LHCN-M2 (cell line): ENCODE results near the gene CCL1. TPM values are rescaled to one million over a fixed set of nuclear protein-coding genes. Genes with fewer than 3 reads are reported as not detected.
"Not testable (repeated sequence)": the region's sequence is repeated elsewhere in the genome, so short reads cannot be mapped to it uniquely, and the experiment has no call there.

Source experiments
- DNase-seq: peaks from one replicate; pipeline ENCODE4 v3.0.0-alpha.2; 2012; ENCODE audit warnings: low read depth
- total RNA-seq: library from RNA; depleted of rRNA; stranded (reverse); fragments of >200 nt; gene quantifications from 2 replicates; pipeline ENCODE4 v1.2.3, GENCODE V29; 2014

CCL1 gene
- total RNA-seq, 1 experiment from 2014 or later = not detected

- DNase-seq = no peak
These were observed 2.3 kb downstream of the CCL1 start for GRCh38 chr17:34360601-34361270.

GRCh38 chr17:34358631-34359030 lies 4.4 kb downstream of the CCL1 start:
- no peak for DNase-seq

GRCh38 chr17:34357398-34357797 lies 5.6 kb downstream of the CCL1 start:
- no peak for DNase-seq

DNA sequence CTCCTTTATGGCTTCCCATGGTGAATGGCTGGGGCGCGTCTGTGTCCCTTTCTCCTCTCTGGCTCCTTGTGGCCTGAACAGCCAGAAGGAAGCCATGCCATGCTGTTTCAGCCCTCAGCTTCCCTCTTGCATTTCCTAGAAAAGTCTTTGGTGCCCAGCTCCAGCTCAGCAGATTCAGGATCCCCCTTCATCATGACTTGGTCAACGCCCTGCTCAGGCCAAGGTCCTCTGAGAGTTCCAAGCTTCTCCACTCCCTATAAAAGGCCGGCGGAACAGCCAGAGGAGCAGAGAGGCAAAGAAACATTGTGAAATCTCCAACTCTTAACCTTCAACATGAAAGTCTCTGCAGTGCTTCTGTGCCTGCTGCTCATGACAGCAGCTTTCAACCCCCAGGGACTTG lies 6.8 kb downstream of the CCL1 start, which contains the start of gene CCL13:
Gene CCL13 (plus strand): TSS at position 287 of the 400 bp plus-strand sequence. CDS start 47 bp downstream, at position 334.
- DNase-seq = no peak

- no peak for DNase-seq
These were observed 8.4 kb downstream of the CCL1 start for GRCh38 chr17:34354637-34355036.

DNA sequence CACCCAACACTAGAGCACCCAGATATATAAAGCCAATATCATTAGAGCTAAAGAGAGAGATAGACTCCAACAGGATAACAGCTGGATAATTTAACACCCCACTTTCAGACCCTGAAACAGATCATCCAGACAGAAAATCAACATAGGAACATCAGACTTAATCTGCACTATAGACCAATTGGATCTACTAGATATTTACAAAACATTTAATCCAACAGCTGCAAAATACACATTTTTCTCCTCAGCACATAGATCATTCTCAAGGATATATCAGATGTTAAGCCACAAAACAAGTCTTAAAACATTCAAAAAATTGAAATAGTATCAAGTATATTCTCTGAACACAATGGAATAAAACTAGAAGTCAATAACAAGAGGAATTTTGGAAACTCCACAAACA lies 10.8 kb downstream of the CCL1 start:
- DNase-seq = no peak

DNA sequence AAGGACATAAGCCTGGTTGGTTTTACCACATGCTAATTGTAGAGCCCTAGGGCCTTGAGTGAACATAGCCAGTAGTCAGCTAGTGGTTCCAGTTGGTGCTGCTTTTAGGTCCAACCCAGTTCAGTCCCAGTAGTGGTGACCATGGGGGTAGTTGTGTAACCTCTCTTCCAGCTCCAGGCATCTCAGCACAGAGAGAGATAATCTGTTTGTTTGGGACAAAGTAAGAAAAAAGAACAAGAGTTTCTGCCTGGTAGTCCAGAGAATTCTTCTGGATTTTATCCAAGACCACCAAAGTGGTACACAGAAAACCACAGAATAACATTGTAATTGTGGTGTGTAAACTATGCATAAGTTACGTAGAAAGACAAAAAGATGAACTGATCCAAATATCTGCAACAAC lies 11.9 kb downstream of the CCL1 start:
- no peak for DNase-seq

GRCh38 chr17:34349751-34350150 lies 13.3 kb downstream of the CCL1 start:
- DNase-seq = no peak

DNA sequence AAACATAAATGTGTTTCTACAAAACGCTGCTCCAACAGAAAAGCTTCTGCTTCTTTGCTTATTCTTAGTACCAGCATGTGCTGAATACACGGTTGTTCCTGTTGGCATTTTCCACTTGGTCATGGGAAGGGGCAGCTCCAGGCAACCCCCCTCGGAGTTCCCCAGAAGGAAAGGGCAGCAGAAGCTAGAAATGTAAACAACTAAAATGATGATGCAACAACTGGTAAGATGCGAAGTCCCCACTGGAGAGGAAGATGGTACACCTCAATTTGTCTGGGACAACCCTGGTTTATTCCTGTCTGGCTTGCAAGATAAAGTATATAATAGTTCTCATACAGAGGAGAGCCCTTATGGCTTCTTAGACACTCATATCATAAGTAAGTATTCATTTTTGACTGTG lies 16.0 kb downstream of the CCL1 start:
- no peak for DNase-seq

- no peak for DNase-seq
These were observed 21.1 kb downstream of the CCL1 start for GRCh38 chr17:34341916-34342315.

- DNase-seq = no peak
These were observed 23.8 kb downstream of the CCL1 start for GRCh38 chr17:34339138-34339770.

- no peak for DNase-seq
These were observed 25.3 kb downstream of the CCL1 start for GRCh38 chr17:34337701-34338100.

GRCh38 chr17:34327580-34327979 lies 35.5 kb downstream of the CCL1 start:
- not testable (repeated sequence) for DNase-seq

DNA sequence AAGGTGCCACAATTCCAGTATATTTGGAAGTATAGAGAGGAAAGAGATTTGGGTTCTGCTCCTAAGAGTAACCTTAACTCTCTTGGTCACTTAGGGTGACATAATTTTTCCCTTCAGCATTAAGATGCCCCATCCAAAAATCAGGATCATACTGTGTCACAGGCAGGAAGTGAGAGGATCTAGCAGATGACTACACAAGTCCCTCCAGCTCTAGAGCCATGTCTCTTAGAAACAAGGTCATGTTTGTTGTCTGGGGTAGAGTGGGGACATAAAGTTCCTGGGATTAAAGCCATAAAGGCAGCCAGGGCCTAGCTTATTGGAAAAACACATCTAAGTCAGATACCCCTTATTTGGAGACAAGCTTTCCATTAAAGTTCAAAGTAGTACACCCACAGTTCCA lies 41.1 kb downstream of the CCL1 start:
- no peak for DNase-seq

DNA sequence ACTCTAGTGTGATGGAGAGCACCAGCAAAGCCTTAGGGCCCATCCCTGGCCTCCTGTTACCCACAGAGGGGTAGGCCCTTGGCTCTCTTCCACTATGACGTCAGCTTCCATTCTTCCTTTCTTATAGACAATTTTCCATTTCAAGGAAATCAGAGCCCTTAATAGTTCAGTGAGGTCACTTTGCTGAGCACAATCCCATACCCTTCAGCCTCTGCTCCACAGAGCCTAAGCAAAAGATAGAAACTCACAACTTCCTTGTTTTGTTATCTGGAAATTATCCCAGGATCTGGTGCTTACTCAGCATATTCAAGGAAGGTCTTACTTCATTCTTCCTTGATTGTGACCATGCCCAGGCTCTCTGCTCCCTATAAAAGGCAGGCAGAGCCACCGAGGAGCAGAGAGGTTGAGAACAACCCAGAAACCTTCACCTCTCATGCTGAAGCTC lies 44.0 kb downstream of the CCL1 start, which contains the start of gene CCL8:
Gene CCL8 (plus strand): TSS at position 397 of the 445 bp plus-strand sequence. CDS start 67 bp downstream, outside the sequence.
- no peak for DNase-seq

GRCh38 chr17:34318474-34318873 lies 44.6 kb downstream of the CCL1 start:
- DNase-seq = no peak

DNA sequence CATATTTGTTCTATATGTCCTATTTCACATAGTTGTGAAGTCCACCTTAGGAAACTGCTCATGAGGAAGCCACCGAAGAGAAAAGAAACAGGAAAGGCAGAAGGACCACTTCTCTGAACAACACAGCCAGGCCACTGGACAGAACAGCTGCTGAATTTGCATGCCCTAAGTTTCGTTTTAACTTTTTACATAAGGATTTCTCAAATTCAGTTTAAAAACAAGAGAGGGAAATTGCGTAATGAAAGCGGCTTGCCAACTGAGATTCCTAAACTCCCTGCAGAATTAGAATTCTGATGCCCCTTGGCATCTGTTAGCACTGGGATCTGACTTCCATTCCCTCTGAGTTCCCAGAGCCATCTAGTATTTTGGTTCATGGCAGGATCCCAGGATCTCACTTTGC lies 48.8 kb downstream of the CCL1 start:
- DNase-seq = peak; percentile 13

- DNase-seq = no peak
These were observed 49.9 kb downstream of the CCL1 start for GRCh38 chr17:34313164-34313563.

DNA sequence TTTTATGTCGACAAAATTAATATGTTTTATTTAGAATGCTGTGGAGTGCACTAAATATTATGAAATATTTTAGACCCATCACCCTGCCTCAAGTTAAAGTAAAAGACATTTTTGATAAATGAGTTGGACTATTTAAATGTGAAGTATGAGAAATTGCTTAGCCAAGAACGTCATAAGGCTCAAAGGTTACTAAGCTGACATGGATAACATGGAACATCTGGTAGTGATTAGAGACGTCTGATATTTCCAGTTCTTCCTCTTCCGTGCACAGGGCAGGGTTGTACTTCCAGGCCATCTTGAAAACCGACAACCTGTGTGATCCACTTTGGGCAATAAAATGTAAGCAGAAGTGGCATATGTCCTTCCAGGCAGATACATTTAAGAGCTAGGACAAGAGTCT lies 51.0 kb downstream of the CCL1 start:
- no peak for DNase-seq

DNA sequence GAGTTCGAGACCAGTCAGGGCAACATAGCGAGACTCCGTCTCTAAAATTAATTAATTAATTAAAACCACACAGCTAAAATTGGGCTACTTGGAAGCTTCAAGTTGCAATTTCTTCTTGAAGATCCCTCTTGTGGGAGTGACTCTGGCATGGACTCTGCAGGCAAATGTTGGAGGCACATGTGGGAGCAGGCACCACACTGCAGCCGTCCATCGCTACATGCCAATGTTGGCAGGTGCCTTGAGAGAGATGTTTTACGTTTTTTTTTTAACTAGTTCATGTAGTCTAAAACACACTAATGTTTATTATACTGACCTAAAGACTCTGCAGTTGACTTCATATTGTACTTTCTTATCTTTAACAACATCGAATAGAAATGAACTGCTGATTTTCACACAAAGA lies 51.7 kb downstream of the CCL1 start:
- no peak for DNase-seq
